Ovary (tissue), 3 donors: ENCODE data around the gene TAS2R60.

Source experiments
- EP300 ChIP-seq: sonication (generic); formaldehyde crosslinking; IDR thresholded peaks from one replicate; pipeline ENCODE4 v1.6.1; 2017; ENCODE audit warnings: antibody characterized with exemption
- TF ChIP-seq, protein P1 (sequence below), 3 donors: fragments of 450-650 bp in 2 of 3; fragments of 200-600 bp in 1 of 3; IDR thresholded peaks; one replicate each; pipeline versions ENCODE4 v1.5.1 to v1.8.0; 2016 to 2022; ENCODE audit warnings: antibody characterized with exemption in 3 of 3, mild to moderate bottlenecking in 1 of 3
- donor health status: DM: no; HTN: no; CAD: no.

DNA sequence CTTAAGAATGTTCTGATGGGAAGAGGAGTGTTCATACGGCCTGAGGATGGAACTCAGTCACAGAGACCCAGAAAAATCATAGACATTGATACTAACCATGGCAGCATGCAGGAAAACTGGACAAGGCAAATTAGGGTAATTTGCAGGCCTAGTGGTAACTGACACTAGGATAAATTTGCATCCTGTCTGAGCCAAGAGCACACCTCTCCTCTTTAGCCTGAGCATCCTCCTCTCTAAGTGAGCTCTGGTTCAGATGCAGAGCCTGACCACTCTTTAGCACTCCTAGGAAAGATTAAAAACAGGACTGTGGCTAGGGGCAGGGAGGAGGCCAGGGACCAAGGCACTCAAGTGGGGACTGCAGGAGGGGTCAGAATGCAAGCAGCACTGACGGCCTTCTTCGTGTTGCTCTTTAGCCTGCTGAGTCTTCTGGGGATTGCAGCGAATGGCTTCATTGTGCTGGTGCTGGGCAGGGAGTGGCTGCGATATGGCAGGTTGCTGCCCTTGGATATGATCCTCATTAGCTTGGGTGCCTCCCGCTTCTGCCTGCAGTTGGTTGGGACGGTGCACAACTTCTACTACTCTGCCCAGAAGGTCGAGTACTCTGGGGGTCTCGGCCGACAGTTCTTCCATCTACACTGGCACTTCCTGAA is 34.4 kb downstream of the TAS2R60 start, which contains the start of gene TAS2R41:
- TF ChIP-seq, protein P1, sequence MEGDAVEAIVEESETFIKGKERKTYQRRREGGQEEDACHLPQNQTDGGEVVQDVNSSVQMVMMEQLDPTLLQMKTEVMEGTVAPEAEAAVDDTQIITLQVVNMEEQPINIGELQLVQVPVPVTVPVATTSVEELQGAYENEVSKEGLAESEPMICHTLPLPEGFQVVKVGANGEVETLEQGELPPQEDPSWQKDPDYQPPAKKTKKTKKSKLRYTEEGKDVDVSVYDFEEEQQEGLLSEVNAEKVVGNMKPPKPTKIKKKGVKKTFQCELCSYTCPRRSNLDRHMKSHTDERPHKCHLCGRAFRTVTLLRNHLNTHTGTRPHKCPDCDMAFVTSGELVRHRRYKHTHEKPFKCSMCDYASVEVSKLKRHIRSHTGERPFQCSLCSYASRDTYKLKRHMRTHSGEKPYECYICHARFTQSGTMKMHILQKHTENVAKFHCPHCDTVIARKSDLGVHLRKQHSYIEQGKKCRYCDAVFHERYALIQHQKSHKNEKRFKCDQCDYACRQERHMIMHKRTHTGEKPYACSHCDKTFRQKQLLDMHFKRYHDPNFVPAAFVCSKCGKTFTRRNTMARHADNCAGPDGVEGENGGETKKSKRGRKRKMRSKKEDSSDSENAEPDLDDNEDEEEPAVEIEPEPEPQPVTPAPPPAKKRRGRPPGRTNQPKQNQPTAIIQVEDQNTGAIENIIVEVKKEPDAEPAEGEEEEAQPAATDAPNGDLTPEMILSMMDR (IDR thresholded peaks at IDR 0.05): no peak
- TF ChIP-seq EP300: no peak
